Endothelial cell of umbilical vein (primary cell): ENCODE data around the gene CAMSAP1. TPM values are rescaled to one million over a fixed set of nuclear protein-coding genes. Genes with fewer than 3 reads are reported as not detected.
"Not testable (repeated sequence)": the region's sequence is repeated elsewhere in the genome, so short reads cannot be mapped to it uniquely, and the experiment has no call there.

Experiments used
- BruUV-seq: library from RNA; stranded (reverse); fragments of 400-500 nt; replicated peaks from 2 replicates; lab custom pipeline; 2021; lab: Mats Ljungman, UMichigan
- CTCF ChIA-PET: fragments of 300-600, 350-600 bp; sonication (Branson Sonifier 250); formaldehyde crosslinking; loops from one replicate; lab custom pipeline; 2021; ENCODE audit warnings: antibody characterized with exemption, inconsistent platforms; lab: Charles Lee
- POLR2A ChIA-PET: fragments of 300-600, 350-600 bp; sonication (Branson Sonifier 250); formaldehyde crosslinking; loops from one replicate; lab custom pipeline; 2021; ENCODE audit warnings: antibody characterized with exemption, inconsistent platforms; lab: Charles Lee
- DNase-seq: peaks from one replicate; pipeline ENCODE4 v3.0.0-alpha.2; 2011; ENCODE audit warnings: low read depth, low spot score
- FAIRE-seq: peaks from 2 replicates; lab custom pipeline; 2011; peaks lifted over from hg19 to GRCh38; lab: Jason Lieb, UNC
- H2AFZ ChIP-seq: 2 replicates; pipeline ENCODE4 v1.6.0; 2012; ENCODE audit warnings: low read depth, low read length, control low read depth, inconsistent platforms
- H3K27ac ChIP-seq: 2 replicates; pipeline ENCODE4 v1.5.1; 2011; ENCODE audit warnings: low read depth, mild to moderate bottlenecking, control low read depth, low read length, moderate library complexity; ENCODE audit not compliant: insufficient read depth
- H3K27me3 ChIP-seq, 2 experiments: 2 replicates each; pipeline versions ENCODE4 v1.6.0 to v1.6.1; 2011; ENCODE audit warnings: low read length in 2 of 2, mixed read lengths in 1 of 2; ENCODE audit not compliant: control insufficient read depth in 2 of 2, insufficient read depth in 2 of 2
- H3K36me3 ChIP-seq, 2 experiments: 2 replicates in 1 of 2; 3 replicates in 1 of 2; pipeline ENCODE4 v1.5.1; 2011; ENCODE audit warnings: low read length in 2 of 2, mild to moderate bottlenecking in 1 of 2, moderate library complexity in 1 of 2; ENCODE audit not compliant: control insufficient read depth in 2 of 2, insufficient read depth in 2 of 2; ENCODE audit errors: extremely low read depth in 1 of 2
- H3K4me1 ChIP-seq: 3 replicates; pipeline ENCODE4 v1.5.1; 2011; ENCODE audit warnings: mild to moderate bottlenecking, low read length; ENCODE audit not compliant: control insufficient read depth, insufficient read depth; ENCODE audit errors: extremely low read depth
- H3K4me2 ChIP-seq: 2 replicates; pipeline ENCODE4 v1.6.1; 2011; ENCODE audit warnings: low read length, control low read depth, mixed read lengths; ENCODE audit not compliant: insufficient read depth
- H3K4me3 ChIP-seq, 3 experiments: fragments of 200-600 bp in 1 of 3; sonication (generic), shearing (Covaris generic) in 1 of 3; replicated peaks in 1 of 3; 2 replicates each; pipeline ENCODE4 v1.5.1; 2011 to 2016; ENCODE audit warnings: control low read depth in 3 of 3, low read length in 3 of 3, mild to moderate bottlenecking in 2 of 3, inconsistent platforms in 1 of 3, low read depth in 1 of 3, moderate library complexity in 1 of 3; ENCODE audit not compliant: insufficient read depth in 1 of 3
- H3K79me2 ChIP-seq: 2 replicates; pipeline ENCODE4 v1.6.0; 2012; ENCODE audit warnings: low read length, inconsistent platforms; ENCODE audit not compliant: control insufficient read depth, insufficient read depth
- H3K9ac ChIP-seq: replicated peaks from 2 replicates; pipeline ENCODE3; 2011; ENCODE audit warnings: low read length, control low read depth; ENCODE audit not compliant: insufficient read depth; ENCODE audit errors: extremely low read depth
- H3K9me1 ChIP-seq: replicated peaks from 3 replicates; pipeline ENCODE4 v1.6.0; 2011; ENCODE audit warnings: mild to moderate bottlenecking, low read length; ENCODE audit not compliant: control insufficient read depth, insufficient read depth; ENCODE audit errors: extremely low read depth
- H3K9me3 ChIP-seq: replicated peaks from 2 replicates; pipeline ENCODE4 v1.5.1; 2012; ENCODE audit warnings: low read length, inconsistent platforms; ENCODE audit not compliant: control insufficient read depth, insufficient read depth
- H4K20me1 ChIP-seq: replicated peaks from 2 replicates; pipeline ENCODE3; 2011; ENCODE audit warnings: mild to moderate bottlenecking, low read length; ENCODE audit not compliant: control insufficient read depth, insufficient read depth; ENCODE audit errors: extremely low read depth
- EZH2 ChIP-seq: IDR thresholded peaks from 2 replicates; pipeline ENCODE4 v1.6.1; 2012; ENCODE audit warnings: borderline replicate concordance, low read depth, mild to moderate bottlenecking, moderate library complexity, low read length, inconsistent platforms; ENCODE audit not compliant: severe bottlenecking
- FOS ChIP-seq: IDR thresholded peaks from 2 replicates; pipeline ENCODE4 v1.6.1; 2011; ENCODE audit warnings: mild to moderate bottlenecking, low read length, moderate library complexity, borderline replicate concordance; ENCODE audit not compliant: insufficient read depth
- GATA2 ChIP-seq: IDR thresholded peaks from 2 replicates; pipeline ENCODE4 v1.7.0; 2011; ENCODE audit warnings: low read depth, mild to moderate bottlenecking, moderate library complexity, mixed read lengths, low read length; ENCODE audit not compliant: insufficient read length, insufficient read depth
- MYC ChIP-seq: IDR thresholded peaks from one replicate; pipeline ENCODE4 v1.6.1; 2011; ENCODE audit warnings: mild to moderate bottlenecking, low read depth, low read length
- POLR2A ChIP-seq: IDR thresholded peaks from 2 replicates; pipeline ENCODE4 v1.6.1; 2012; ENCODE audit warnings: low read depth, mild to moderate bottlenecking, control low read depth, low read length
- POLR2AphosphoS5 ChIP-seq: IDR thresholded peaks from 2 replicates; pipeline ENCODE4 v1.6.1; 2012; ENCODE audit warnings: low read depth, mild to moderate bottlenecking, control low read depth, low read length, moderate library complexity; ENCODE audit not compliant: insufficient read depth
- dilution Hi-C: fragments of 300-500 bp; cut with MboI; formaldehyde crosslinking; loops from one replicate; pipeline ENCODE4 v1.15.0; 2019; ENCODE audit warnings: low sequenced_read_pairs; ENCODE audit not compliant: extremely low pct_ligation_motif_present
- intact Hi-C: fragments of 100-400 bp; cut with micrococcal nuclease; formaldehyde crosslinking; loops from one replicate; pipeline ENCODE4 v1.10.0; 2022
- polyA plus RNA-seq, 4 experiments: library from polyadenylated mRNA; depleted of rRNA in 3 of 4; stranded (reverse) in 3 of 4; unstranded in 1 of 4; fragments of >200 nt; gene quantifications; 2 replicates each; pipeline versions ENCODE4 v1.2.1 to v1.2.3, GENCODE V29; 2011 to 2012; ENCODE audit warnings: missing spikeins in 1 of 4
- total RNA-seq: library from RNA; stranded (reverse); gene quantifications from 2 replicates; pipeline ENCODE4 v1.2.3, GENCODE V29; 2021
- TF ChIP-seq, protein P1 (sequence below): IDR thresholded peaks from 2 replicates; pipeline ENCODE4 v1.6.1; 2011; ENCODE audit not compliant: insufficient read depth, insufficient read length

CAMSAP1 gene
- total and polyA plus RNA-seq, 2 donors (not counting 3 experiments of a cell fraction or from before 2014, with no cell fraction given): 8.1 to 25.5 TPM

DNA sequence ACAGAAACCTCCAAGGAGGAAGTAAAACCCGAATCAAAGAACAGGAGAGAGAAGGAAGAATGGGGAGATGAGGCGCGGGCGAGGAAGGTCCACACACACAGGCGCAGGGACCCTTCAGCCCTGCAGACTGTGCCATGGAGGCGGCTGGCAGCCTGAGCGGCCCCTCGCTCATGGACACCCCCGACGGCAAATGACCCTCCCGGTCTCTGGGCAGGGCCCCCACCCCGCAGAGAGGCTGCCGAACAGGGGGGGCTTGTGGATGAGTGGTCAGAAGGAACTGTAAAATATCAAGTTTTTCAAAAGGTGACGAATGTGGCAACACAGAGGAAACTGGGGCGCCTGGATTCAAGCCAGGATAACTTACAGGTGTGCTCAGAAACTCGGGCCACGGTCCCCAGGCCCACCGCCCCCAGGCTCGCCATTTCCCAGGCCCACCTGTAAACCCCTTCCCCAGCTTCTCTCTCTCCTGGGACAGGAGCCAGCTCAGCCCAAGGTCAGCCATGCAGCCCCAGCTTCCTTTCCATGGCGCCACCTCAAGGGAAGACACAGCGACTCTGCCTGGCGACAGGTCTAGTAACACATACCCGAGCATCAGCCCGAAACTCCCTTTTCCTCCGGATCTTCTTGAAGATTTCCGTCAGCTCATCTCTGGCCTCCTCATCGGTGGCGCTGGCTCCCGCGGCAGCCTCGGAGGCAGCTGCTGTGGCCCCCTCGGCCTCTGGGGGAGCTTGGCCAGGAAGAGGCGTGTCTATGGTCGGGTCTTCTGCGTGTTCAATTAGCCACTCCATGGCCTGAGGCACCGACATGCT, 37.3 kb upstream of the CAMSAP1 start:
- Histone ChIP-seq H3K27ac (no peak overlapping the region), H3K27me3 (no peaks in the 10 kb centered on the region), H3K36me3 (peaks cover 2 to 22% of the 10 kb centered on the region in 2 experiments), H3K4me1 (peaks cover 2% of the 10 kb centered on the region), H3K4me3 (no peak overlapping the region), H3K4me2 (no peak overlapping the region), H3K9ac (no peak overlapping the region), H4K20me1 (no peaks in the 10 kb centered on the region), H3K9me1 (no peaks in the 10 kb centered on the region), H2AFZ (no peak overlapping the region), H3K79me2 (no peaks in the 10 kb centered on the region), H3K9me3 (no peaks in the 10 kb centered on the region)
- intact Hi-C loops (no loop called here), dilution Hi-C loops (no loop called here)
- DNase-seq (no peak), FAIRE-seq (no peak)
- TF ChIP-seq POLR2A (no peak), GATA2 (no peak), MYC (no peak), EZH2 (no peak), FOS (no peak), POLR2AphosphoS5 (no peak)
- TF ChIP-seq, protein P1, sequence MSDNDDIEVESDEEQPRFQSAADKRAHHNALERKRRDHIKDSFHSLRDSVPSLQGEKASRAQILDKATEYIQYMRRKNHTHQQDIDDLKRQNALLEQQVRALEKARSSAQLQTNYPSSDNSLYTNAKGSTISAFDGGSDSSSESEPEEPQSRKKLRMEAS: no peak
- ChIA-PET CTCF (interaction anchor here (0.7 to 1.0 kb wide), 2 partner anchors 15 to 80 kb away, joined by 3 to 4 read pairs; no protein-coding TSS in a partner anchor), POLR2A (no interaction called here)
- no TSS peak for BruUV-seq

DNA sequence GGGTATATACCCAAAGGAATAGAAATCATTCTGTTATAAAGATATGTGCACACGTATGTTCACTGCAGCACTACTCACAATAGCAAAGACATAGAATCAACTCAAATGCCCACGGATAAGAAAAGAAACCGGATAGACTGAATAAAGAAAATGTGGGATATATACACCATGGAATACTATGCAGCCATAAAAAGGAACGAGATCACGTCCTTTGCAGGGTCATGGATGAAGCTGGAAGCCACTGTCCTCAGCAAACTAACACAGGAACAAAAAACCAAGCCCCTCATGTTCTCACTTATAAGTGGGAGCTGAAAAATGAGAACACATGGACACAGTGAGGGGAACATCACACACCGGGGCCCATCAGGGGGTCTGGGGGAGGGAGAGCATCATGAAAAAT, 36.3 kb upstream of the CAMSAP1 start:
- intact Hi-C loops, BruUV-seq, H2AFZ ChIP-seq, H3K9me3 ChIP-seq, H4K20me1 ChIP-seq, H3K27me3 ChIP-seq, H3K4me1 ChIP-seq, H3K4me2 ChIP-seq, H3K4me3 ChIP-seq, H3K27ac ChIP-seq, CTCF ChIA-PET, DNase-seq, POLR2A ChIA-PET, FAIRE-seq, H3K79me2 ChIP-seq, H3K9me1 ChIP-seq, dilution Hi-C loops, H3K9ac ChIP-seq: not testable (repeated sequence)
- H3K36me3 ChIP-seq: peaks cover 2 to 25% of the 10 kb centered on the region in 2 experiments
